Panc1 (cell line): Measurements from ENCODE around the gene TAC4. TPM values are rescaled to one million over a fixed set of nuclear protein-coding genes. Genes with fewer than 3 reads are reported as not detected.

ENCODE experiments used
- ATAC-seq: fragments of 200-7000 bp; cut with Tn5 transposase; 2 replicates; pipeline ENCODE4 v1.9.1; 2020; ENCODE audit warnings: mild to moderate bottlenecking, moderate library complexity
- BruUV-seq: library from RNA; stranded (reverse); fragments of 400-500 nt; replicated peaks from 2 replicates; lab custom pipeline; 2021; lab: Mats Ljungman, UMichigan
- CTCF ChIA-PET: fragments of 300-600 bp; sonication (Branson Sonifier 250); formaldehyde crosslinking; loops from one replicate; lab custom pipeline; 2022; ENCODE audit warnings: antibody characterized with exemption; lab: Charles Lee
- POLR2A ChIA-PET: fragments of 300-600 bp; sonication (Branson Sonifier 250); formaldehyde crosslinking; loops from one replicate; lab custom pipeline; 2022; ENCODE audit warnings: antibody characterized with exemption; lab: Charles Lee
- DNase-seq: peaks from one replicate; pipeline ENCODE4 v3.0.0-alpha.2; 2010; ENCODE audit warnings: low read depth, low spot score
- H3K27ac ChIP-seq: 2 replicates; pipeline ENCODE4 v1.5.1; 2011; ENCODE audit warnings: mild to moderate bottlenecking, low read length, inconsistent platforms
- H3K27me3 ChIP-seq: fragments of 200-500 bp; sonication (Bioruptor generic); 2 replicates; pipeline ENCODE4 v1.6.0; 2014; ENCODE audit warnings: low read length, inconsistent platforms; ENCODE audit not compliant: control insufficient read depth, insufficient read depth
- H3K36me3 ChIP-seq: fragments of 200-500 bp; sonication (Bioruptor generic); 2 replicates; pipeline ENCODE4 v1.5.1; 2014; ENCODE audit warnings: inconsistent platforms, mild to moderate bottlenecking, low read length, moderate library complexity; ENCODE audit not compliant: control insufficient read depth, insufficient read depth
- H3K4me1 ChIP-seq: 2 replicates; pipeline ENCODE4 v1.5.1; 2011; ENCODE audit warnings: inconsistent platforms, mild to moderate bottlenecking, low read length, moderate library complexity; ENCODE audit not compliant: control insufficient read depth, insufficient read depth
- H3K4me3 ChIP-seq, 2 experiments: 2 replicates each; pipeline ENCODE4 v1.5.1; 2011 to 2012; ENCODE audit warnings: low read depth in 2 of 2, low read length in 2 of 2, mild to moderate bottlenecking in 2 of 2, inconsistent platforms in 1 of 2, moderate library complexity in 1 of 2
- H3K9me3 ChIP-seq: fragments of 200-500 bp; sonication (Bioruptor generic); 2 replicates; pipeline ENCODE4 v1.5.1; 2014; ENCODE audit warnings: low read depth, mild to moderate bottlenecking, inconsistent platforms, low read length, moderate library complexity; ENCODE audit not compliant: control insufficient read depth, insufficient read depth
- CTCF ChIP-seq: fragments of 450-650 bp; IDR thresholded peaks from 2 replicates; pipeline ENCODE4 v1.5.1; 2017; ENCODE audit warnings: mild to moderate bottlenecking
- POLR2AphosphoS5 ChIP-seq: IDR thresholded peaks from 2 replicates; pipeline ENCODE4 v1.6.1; 2012; ENCODE audit warnings: mild to moderate bottlenecking, low read depth, low read length, moderate library complexity
- SIN3A ChIP-seq: IDR thresholded peaks from 2 replicates; pipeline ENCODE4 v1.6.1; 2012; ENCODE audit warnings: low read depth, mild to moderate bottlenecking, low read length, moderate library complexity, borderline replicate concordance; ENCODE audit not compliant: insufficient read depth
- TCF7L2 ChIP-seq: IDR thresholded peaks from 2 replicates; pipeline ENCODE4 v1.6.1; 2011; ENCODE audit warnings: mild to moderate bottlenecking, low read depth, low read length, inconsistent platforms
- in situ Hi-C: cut with HindIII; loops from 2 replicates; pipeline ENCODE4 v1.10.0; 2016; ENCODE audit warnings: low sequenced_read_pairs, low pct_unique_long_range_greater_than_20kb
- intact Hi-C: fragments of 100-400 bp; cut with micrococcal nuclease; formaldehyde crosslinking; loops from one replicate; pipeline ENCODE4 v1.10.0; 2022; ENCODE audit not compliant: unreplicated experiment
- total RNA-seq: library from RNA; stranded (reverse); gene quantifications from one replicate; pipeline ENCODE4 v1.2.1, GENCODE V29; 2021; ENCODE audit not compliant: unreplicated experiment
- TF ChIP-seq, protein P1 (sequence below), 2 experiments: IDR thresholded peaks; 2 replicates each; pipeline ENCODE4 v1.6.1; 2011 to 2012; ENCODE audit warnings: low read depth in 2 of 2, control low read depth in 1 of 2, low read length in 1 of 2, mild to moderate bottlenecking in 1 of 2, moderate library complexity in 1 of 2; ENCODE audit not compliant: insufficient read depth in 1 of 2

The TAC4 gene
- total RNA-seq, 1 experiment from 2014 or later: not detected

- Histone ChIP-seq H3K27me3 (no peaks in the 10 kb centered on the region), H3K9me3 (no peaks in the 10 kb centered on the region), H3K4me3 (no peak overlapping the region), H3K4me1 (no peaks in the 10 kb centered on the region), H3K27ac (no peak overlapping the region), H3K36me3 (no peaks in the 10 kb centered on the region)
- no peak for TF ChIP-seq SIN3A
- no peak for TF ChIP-seq TCF7L2
- TF ChIP-seq CTCF: no peak
- no TSS peak for BruUV-seq
- ATAC-seq (no peak), DNase-seq (no peak)
- CTCF ChIA-PET: no interaction called here
- POLR2A ChIA-PET: no interaction called here
- in situ Hi-C loops: no loop called here
- intact Hi-C loops: no loop called here
These were observed 22.4 kb upstream of the TAC4 start for GRCh38 chr17:49870298-49870697.

DNA sequence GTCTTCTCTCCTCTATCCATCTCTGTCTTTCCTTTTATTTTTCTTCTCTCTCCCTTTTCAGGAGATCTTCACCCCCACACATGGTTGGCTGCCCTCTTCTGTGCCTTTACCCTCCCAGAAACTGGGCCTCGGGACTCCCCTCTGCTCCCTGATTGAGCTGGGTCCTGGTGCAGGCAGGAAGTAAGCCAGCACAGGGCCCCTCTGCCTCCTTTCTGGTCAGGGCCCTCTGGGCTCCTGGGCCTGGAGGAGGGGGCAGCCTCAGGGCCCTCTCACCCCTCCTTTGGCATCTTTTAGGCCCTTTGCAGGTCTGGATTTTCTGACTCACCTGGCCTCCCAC is 21.1 kb upstream of the TAC4 start:
- H3K9me3 ChIP-seq: no peaks in the 10 kb centered on the region
- DNase-seq (no peak), ATAC-seq (no peak)
- no peaks in the 10 kb centered on the region for H3K27me3 ChIP-seq
- no peak overlapping the region for H3K27ac ChIP-seq
- intact Hi-C loops: no loop called here
- in situ Hi-C loops: no loop called here
- H3K36me3 ChIP-seq: no peaks in the 10 kb centered on the region
- CTCF ChIA-PET: no interaction called here
- BruUV-seq: no TSS peak
- H3K4me1 ChIP-seq: no peaks in the 10 kb centered on the region
- POLR2A ChIA-PET: no interaction called here
- TF ChIP-seq, protein P1, sequence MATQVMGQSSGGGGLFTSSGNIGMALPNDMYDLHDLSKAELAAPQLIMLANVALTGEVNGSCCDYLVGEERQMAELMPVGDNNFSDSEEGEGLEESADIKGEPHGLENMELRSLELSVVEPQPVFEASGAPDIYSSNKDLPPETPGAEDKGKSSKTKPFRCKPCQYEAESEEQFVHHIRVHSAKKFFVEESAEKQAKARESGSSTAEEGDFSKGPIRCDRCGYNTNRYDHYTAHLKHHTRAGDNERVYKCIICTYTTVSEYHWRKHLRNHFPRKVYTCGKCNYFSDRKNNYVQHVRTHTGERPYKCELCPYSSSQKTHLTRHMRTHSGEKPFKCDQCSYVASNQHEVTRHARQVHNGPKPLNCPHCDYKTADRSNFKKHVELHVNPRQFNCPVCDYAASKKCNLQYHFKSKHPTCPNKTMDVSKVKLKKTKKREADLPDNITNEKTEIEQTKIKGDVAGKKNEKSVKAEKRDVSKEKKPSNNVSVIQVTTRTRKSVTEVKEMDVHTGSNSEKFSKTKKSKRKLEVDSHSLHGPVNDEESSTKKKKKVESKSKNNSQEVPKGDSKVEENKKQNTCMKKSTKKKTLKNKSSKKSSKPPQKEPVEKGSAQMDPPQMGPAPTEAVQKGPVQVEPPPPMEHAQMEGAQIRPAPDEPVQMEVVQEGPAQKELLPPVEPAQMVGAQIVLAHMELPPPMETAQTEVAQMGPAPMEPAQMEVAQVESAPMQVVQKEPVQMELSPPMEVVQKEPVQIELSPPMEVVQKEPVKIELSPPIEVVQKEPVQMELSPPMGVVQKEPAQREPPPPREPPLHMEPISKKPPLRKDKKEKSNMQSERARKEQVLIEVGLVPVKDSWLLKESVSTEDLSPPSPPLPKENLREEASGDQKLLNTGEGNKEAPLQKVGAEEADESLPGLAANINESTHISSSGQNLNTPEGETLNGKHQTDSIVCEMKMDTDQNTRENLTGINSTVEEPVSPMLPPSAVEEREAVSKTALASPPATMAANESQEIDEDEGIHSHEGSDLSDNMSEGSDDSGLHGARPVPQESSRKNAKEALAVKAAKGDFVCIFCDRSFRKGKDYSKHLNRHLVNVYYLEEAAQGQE (IDR thresholded peaks at IDR 0.05; ENCODE audit: insufficient read depth in 1 of 2, low read depth in 2 of 2, low read length in 1 of 2): no peak
- TF ChIP-seq CTCF: no peak
- TF ChIP-seq TCF7L2: no peak
- no peak for TF ChIP-seq POLR2AphosphoS5
- TF ChIP-seq SIN3A: no peak
- H3K4me3 ChIP-seq: no peak overlapping the region
